ENCODE results near the gene DNAH12.
A peak's percentile ranks its signal among the peaks of the same experiment; 100 is the strongest.
"Not testable (repeated sequence)": the region's sequence is repeated elsewhere in the genome, so short reads cannot be mapped to it uniquely, and the experiment has no call there.

DNAH12 gene

DNA sequence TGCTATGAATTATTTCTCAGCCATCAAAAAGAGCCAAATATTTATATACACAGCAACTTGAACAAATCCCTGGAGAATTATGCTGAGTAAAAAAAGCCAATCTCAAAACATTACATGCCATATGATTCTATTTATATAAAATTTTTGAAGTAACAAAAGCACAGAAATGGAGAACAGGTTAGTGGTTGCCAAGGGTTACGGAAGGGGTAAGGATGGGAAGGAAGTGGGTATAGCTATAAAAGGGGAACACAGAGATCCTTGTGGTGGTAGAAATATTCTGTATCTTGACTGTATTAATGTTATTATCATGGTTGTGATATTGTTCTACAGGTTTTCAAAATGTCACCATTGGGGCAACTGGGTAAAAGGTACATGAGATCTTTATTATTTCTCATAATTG, 189.4 kb downstream of the DNAH12 start:
- no peaks in the 10 kb centered on the region for H3K27me3 Mint-ChIP-seq
- ATAC-seq (no peak), DNase-seq (no peak)
- no peaks in the 10 kb centered on the region for H3K9me3 Mint-ChIP-seq
- no peaks in the 10 kb centered on the region for H3K36me3 Mint-ChIP-seq (ENCODE audit: low read depth)
- H3K4me3 Mint-ChIP-seq = no peak overlapping the region
- H3K27ac Mint-ChIP-seq = no peak overlapping the region
- peaks cover 15% of the 10 kb centered on the region for H3K4me1 Mint-ChIP-seq

DNA sequence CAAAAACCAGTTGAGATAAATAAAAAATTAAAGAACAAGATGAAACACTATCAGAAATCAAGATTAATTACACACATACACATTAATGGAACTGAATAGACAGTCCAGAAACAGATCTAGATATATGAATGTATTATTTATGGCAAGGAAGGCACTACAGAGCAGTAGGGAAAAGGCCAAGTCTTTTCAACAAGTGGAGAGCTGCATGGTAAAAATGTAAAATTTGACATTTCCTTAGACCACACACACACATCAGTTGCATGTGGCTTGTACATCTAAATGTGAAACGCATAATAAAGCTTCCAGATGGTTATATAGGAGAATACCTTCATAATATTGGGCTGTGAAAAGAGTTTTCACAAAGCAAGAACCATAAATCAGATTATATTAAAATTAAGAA, 193.9 kb downstream of the DNAH12 start:
- Mint-ChIP-seq H3K9me3 (peaks cover 4% of the 10 kb centered on the region), H3K27ac (no peak overlapping the region), H3K36me3 (ENCODE audit: low read depth) (no peaks in the 10 kb centered on the region), H3K4me1 (peaks cover 15% of the 10 kb centered on the region), H3K27me3 (peaks cover 2% of the 10 kb centered on the region), H3K4me3 (no peak overlapping the region)
- peak; percentile 84 for ATAC-seq
- DNase-seq = no peak

DNA sequence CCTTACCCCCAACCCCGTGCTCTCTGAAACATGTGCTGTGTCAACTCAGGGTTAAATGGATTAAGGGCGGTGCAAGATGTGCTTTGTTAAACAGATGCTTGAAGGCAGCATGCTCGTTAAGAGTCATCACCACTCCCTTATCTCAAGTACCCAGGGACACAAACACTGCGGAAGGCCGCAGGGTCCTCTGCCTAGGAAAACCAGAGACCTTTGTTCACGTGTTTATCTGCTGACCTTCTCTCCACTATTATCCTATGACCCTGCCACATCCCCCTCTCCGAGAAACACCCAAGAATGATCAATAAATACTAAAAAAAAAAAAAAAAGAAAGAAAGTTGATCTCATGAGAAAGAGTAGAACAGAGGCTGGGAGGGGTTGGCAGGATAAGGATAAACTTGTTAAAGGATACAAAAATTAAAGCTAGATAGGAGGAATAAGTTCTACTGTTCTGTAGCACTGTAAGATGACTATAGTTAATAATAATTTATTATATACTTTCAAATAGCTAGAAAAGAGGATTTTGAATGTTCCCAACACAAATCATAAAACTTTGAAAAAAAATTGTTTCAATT, 205.0 kb downstream of the DNAH12 start:
- not testable (repeated sequence) for H3K36me3 Mint-ChIP-seq (ENCODE audit: low read depth); H3K27ac Mint-ChIP-seq; H3K27me3 Mint-ChIP-seq; DNase-seq; ATAC-seq; H3K4me1 Mint-ChIP-seq; H3K4me3 Mint-ChIP-seq; H3K9me3 Mint-ChIP-seq

DNA sequence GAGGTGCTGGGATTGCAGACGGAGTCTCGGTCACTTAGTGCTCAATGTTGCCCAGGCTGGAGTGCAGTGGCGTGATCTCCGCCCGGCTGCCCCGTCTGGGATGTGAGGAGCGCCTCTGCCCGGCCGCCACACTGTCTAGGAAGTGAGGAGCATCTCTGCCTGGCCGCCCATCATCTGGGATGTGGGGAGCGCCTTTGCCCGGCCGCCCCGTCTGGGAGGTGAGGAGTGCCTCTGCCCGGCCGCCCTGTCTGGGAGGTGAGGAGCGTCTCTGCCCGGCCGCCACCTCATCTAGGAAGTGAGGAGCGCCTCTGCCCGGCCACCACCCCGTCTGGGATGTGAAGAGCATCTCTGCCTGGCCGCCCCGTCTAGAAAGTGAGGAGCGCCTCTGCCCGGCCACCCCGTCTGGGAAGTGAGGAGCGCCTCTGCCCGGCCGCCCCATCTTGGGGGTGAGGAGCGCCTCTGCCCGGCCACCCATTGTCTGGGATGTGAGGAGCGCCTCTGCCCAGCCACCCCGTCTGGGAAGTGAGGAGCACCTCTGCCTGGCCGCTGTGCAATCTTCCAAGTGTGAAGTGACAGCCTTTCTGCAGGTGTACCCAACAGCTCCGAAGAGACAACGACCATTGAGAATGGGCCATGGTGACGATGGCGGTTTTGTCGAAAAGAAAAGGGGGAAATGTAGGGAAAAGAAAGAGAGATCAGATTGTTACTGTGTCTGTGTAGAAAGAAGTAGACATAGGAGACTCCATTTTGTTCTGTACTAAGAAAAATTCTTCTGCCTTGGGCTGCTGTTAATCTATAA, 205.7 kb downstream of the DNAH12 start:
- DNase-seq, H3K4me3 Mint-ChIP-seq, H3K27me3 Mint-ChIP-seq: not testable (repeated sequence)

DNA sequence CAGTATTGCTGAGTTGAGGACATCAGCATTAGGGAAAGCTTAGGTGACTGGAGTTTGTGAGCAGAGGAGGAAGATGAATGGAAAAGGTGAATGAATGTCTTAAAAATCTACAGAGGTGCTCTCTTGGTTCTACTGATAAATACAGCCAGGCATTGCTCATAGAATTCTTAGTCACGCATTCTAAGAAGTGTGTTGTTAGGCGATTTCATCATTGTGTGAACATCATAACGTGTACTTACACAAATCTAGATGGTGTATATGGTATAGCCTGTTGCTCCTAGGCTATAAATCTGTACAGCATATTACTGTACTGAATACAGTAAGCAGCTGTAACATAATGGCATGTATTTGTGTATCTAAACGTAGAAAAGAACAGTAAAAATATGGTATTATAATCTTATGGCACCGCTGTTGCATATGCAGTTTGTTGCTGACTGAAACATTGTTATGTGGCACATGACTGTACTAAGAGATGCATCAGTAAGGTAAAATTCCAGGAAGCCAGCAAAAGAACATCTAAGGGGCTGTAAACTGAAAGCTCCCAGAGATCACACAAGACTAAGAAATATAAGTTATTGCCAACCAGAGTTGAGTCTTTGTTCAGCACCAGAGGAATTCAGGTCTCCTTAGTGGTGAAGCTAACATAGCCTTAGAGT, 208.7 kb downstream of the DNAH12 start:
- Mint-ChIP-seq H3K4me3 (no peak overlapping the region), H3K27me3 (peaks cover 5% of the 10 kb centered on the region), H3K27ac (no peak overlapping the region), H3K4me1 (no peaks in the 10 kb centered on the region), H3K9me3 (no peaks in the 10 kb centered on the region), H3K36me3 (ENCODE audit: low read depth) (no peaks in the 10 kb centered on the region)
- no peak for ATAC-seq
- DNase-seq = no peak

More for the DNA sequence above, 205.7 kb downstream of the DNAH12 start:
- ATAC-seq; H3K9me3 Mint-ChIP-seq; H3K4me1 Mint-ChIP-seq; H3K36me3 Mint-ChIP-seq (ENCODE audit: low read depth); H3K27ac Mint-ChIP-seq: not testable (repeated sequence)

DNA sequence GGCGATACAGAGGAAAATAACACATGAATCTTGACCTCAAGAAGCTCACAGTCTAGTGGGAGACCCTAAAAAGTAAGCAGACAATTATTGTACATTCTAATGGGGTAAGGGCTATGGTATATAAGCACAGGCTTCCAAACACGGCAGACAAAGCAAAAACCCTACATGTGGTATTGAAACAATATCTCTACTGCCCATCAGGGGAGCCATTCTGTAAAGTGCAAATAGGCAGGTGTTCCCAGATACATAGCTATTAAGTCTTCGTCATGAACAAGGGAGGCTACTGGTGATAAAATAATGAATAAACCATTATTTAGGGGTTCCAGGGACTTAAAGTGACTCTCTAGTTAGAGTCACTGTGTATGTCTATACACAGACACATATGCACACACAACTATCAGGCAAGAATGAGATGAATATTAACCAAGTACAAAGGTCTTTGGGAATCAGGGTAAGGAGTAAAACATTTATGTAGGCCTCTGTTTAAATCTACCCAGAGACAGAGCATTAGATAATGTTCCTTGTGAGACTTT, 213.0 kb downstream of the DNAH12 start:
- DNase-seq (no peak), ATAC-seq (no peak)
- H3K4me1 Mint-ChIP-seq = no peaks in the 10 kb centered on the region
- no peak overlapping the region for H3K27ac Mint-ChIP-seq
- H3K36me3 Mint-ChIP-seq (ENCODE audit: low read depth) = no peaks in the 10 kb centered on the region
- peaks cover 3% of the 10 kb centered on the region for H3K9me3 Mint-ChIP-seq
- peaks cover 6% of the 10 kb centered on the region for H3K27me3 Mint-ChIP-seq
- no peak overlapping the region for H3K4me3 Mint-ChIP-seq

DNA sequence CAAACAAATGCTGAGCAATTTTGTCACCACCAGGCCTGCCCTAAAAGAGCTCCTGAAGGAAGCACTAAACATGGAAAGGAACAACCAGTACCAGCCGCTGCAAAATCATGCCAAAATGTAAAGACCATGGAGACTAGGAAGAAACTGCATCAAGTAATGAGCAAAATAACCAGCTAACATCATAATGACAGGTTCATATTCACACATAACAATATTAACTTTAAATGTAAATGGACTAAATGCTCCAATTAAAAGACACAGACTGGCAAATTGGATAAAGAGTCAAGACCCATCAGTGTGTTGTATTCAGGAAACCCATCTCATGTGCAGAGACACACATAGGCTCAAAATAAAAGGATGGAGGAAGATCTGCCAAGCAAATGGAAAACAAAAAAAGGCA, 217.6 kb downstream of the DNAH12 start:
- H3K27ac Mint-ChIP-seq; H3K4me3 Mint-ChIP-seq; H3K36me3 Mint-ChIP-seq (ENCODE audit: low read depth); ATAC-seq; H3K4me1 Mint-ChIP-seq; H3K9me3 Mint-ChIP-seq; DNase-seq; H3K27me3 Mint-ChIP-seq: not testable (repeated sequence)

DNA sequence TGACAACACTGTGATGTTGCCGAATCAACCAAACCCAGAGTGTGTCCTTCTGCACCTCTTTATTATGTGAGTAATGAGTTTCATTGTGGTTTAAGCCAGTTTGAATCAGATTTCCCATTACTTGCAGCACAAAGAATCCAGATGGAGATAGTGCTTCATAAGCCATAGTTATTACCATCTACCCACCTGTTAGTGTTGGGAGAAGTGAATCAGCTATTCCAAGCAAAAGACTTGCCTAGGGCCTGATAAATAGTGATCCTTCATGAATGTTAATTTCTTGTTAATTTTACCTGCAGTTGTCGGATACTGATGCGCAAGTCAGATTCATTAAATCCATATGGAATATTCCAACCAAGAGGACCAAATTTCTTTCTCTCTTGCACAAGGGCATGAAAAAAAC, 229.9 kb downstream of the DNAH12 start:
- peaks cover 5% of the 10 kb centered on the region for H3K9me3 Mint-ChIP-seq
- ATAC-seq (peak; percentile 43), DNase-seq (no peak)
- no peaks in the 10 kb centered on the region for H3K4me1 Mint-ChIP-seq
- no peak overlapping the region for H3K4me3 Mint-ChIP-seq
- H3K36me3 Mint-ChIP-seq (ENCODE audit: low read depth) = no peaks in the 10 kb centered on the region
- no peak overlapping the region for H3K27ac Mint-ChIP-seq
- H3K27me3 Mint-ChIP-seq = peaks cover 21% of the 10 kb centered on the region

DNA sequence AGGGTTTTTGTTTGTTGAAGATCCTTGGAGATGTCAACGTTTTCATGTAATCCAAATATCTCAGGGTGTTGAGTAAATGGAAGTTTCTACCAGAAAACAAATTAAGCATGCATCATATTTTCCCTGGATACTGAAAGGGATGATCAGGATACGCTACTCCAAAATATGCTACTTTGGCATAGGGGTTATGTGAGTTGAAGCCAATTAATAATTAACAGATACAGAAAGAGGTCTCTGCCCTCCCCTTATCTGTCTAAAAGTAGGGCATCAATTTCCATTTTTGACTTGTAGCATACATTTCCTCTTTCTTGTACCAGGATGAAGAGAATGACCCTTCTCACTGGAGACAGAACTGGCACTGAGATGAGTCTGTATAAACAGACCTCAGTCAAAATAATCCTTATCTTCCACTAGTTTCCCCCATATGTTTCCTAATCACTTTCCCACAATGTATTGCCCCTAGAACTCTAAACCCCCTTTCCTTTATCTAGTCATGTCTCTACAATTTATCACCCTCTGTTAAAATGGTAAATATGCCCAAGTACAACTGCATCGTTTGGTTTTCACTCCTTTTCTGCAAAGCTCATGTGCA, 234.3 kb downstream of the DNAH12 start:
- no peak overlapping the region for H3K27ac Mint-ChIP-seq
- H3K9me3 Mint-ChIP-seq = no peaks in the 10 kb centered on the region
- no peaks in the 10 kb centered on the region for H3K27me3 Mint-ChIP-seq
- H3K4me1 Mint-ChIP-seq = no peaks in the 10 kb centered on the region
- H3K4me3 Mint-ChIP-seq = no peak overlapping the region
- H3K36me3 Mint-ChIP-seq (ENCODE audit: low read depth) = no peaks in the 10 kb centered on the region
- DNase-seq (no peak), ATAC-seq (no peak)

DNA sequence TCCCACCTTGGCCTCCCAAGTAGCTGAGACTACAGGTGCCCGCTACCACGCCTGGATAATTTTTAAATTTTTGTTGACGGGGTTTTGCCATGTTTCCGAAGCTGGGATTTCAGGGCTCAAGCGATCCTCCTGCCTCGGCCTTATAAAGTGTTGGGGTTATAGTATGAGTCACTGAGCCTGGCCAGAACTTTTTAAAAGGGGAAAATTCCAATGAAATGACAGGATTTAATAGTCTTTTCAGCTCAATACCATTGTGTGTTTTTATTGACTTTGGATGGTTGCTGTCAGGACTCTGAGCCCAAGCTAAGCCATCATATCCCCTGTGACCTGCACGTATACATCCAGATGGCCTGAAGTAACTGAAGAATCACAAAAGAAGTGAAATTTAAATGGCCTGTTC, 240.6 kb downstream of the DNAH12 start:
- not testable (repeated sequence) for H3K4me3 Mint-ChIP-seq

DNA sequence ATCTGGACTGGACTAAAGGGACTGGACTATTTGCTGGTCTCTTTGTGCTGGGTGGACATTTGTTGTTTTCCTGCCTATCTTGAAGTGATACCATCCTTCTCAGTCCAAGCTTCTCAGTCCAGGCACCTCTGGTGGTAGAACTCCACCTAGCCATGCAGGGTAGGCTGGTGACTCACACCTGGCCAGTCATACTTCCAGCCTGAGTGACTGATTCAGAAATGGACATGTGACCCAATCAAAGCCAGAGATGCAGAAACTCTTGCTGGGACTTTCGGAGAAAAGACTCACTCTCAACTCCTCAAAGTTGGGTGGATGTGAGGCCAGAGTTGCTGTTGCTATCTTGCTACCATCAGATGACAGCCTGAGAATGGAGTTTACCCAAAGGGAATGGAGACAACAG, 246.1 kb downstream of the DNAH12 start:
- H3K27ac Mint-ChIP-seq = no peak overlapping the region
- no peaks in the 10 kb centered on the region for H3K4me1 Mint-ChIP-seq
- ATAC-seq (peak; percentile 63), DNase-seq (no peak)
- H3K4me3 Mint-ChIP-seq = no peak overlapping the region
- no peaks in the 10 kb centered on the region for H3K36me3 Mint-ChIP-seq (ENCODE audit: low read depth)
- no peaks in the 10 kb centered on the region for H3K9me3 Mint-ChIP-seq
- peaks cover 15% of the 10 kb centered on the region for H3K27me3 Mint-ChIP-seq

More for the DNA sequence above, 240.6 kb downstream of the DNAH12 start:
- H3K9me3 Mint-ChIP-seq; H3K27ac Mint-ChIP-seq; H3K27me3 Mint-ChIP-seq; ATAC-seq; H3K4me1 Mint-ChIP-seq; H3K36me3 Mint-ChIP-seq (ENCODE audit: low read depth); DNase-seq: not testable (repeated sequence)

DNA sequence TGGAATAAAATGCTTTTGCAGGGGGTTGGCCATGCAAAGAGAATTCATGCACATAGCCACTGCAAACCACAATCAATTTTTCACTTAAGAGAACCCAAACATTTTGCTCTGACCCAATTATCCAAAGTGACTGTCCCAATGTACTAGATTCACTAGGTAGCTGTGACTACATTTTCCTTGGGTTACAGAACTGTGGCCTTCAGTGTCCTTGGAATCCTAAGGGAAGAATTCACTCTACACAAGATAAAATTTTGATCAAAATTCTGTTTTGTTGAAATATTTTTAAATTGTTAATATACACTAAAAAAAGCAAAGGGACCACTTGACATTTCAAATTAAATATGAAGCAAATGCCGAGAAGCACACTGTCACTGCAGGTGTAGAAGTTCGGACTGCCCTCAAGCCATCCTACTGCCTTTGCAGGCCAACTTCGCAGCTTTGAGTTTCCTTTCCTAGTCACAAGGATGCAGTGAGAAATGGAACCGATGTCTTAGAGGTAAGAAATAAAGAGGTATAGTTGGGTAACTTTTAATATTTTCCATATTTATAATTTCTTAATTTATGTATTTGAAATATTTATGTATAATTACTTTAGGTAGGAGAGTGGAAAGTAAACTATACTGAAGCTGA, 251.1 kb downstream of the DNAH12 start:
- Mint-ChIP-seq H3K9me3 (no peaks in the 10 kb centered on the region), H3K4me1 (no peaks in the 10 kb centered on the region), H3K4me3 (no peak overlapping the region), H3K27me3 (peaks cover 14% of the 10 kb centered on the region), H3K27ac (no peak overlapping the region), H3K36me3 (ENCODE audit: low read depth) (no peaks in the 10 kb centered on the region)
- no peak for ATAC-seq
- DNase-seq = no peak

DNA sequence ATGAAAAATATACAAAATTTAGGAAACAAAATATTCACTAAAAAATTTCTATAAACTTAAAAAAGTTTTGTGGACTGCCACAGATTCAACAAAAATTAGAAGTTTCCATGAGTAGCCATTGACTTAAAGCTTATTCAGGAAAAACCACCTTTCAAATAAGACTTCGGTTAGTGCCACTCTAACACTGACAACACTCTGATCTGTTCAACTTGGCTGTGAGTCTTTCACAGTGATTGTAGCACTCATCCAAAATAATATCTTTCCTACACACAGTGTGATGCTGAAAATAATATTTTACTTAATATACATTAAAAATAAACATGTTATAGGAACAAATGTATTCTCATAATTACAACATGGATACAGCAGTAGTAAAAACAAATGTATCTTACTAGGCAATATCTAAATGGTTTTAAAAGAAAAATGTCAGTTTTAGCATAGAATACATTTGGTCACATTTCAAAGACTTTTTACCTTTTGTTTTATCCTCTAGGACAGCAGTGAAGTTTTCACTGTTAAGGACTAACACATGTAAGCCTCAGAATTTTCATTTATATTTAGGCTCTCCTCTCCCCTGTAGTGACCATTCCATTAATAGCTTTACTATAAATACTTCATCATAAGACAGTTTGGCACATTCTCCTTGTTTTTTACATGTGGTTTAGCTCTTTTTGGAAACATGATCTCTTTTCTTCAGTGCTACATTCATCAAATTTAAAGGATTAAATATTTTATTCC, 251.8 kb downstream of the DNAH12 start, which contains the start of gene ASB14:
Gene ASB14, minus strand, starts transcription at position 527 of the 738 bp plus-strand sequence. CDS start 652 bp downstream, outside the sequence.
- DNase-seq = no peak
- Mint-ChIP-seq H3K27me3 (peaks cover 14% of the 10 kb centered on the region), H3K4me3 (no peak within 1 kb of the TSS), H3K9me3 (no peaks in the 10 kb centered on the region), H3K27ac (no peak within 1 kb of the TSS), H3K4me1 (no peaks in the 10 kb centered on the region), H3K36me3 (ENCODE audit: low read depth) (no peaks in the 10 kb centered on the region)
- ATAC-seq = no peak

DNA sequence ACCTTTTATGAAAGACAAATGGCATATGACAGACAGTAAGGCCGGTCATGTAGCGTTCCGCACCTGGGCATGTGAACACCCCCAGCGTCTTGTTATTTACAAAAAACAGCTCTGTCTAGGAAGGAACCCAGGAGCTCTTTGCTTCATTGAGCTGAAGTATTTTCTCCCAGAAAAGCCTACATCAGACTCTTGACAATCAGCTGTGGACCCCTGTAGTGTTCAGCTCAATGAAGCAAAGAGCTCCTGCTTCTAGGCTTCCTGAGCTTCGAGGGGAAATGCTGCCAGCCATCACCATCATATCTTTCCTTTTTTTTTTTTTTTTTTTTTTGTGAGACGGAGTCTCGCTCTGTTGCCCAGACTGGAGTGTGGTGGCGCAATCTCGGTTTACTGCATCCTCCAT, 255.7 kb downstream of the DNAH12 start:
- Mint-ChIP-seq H3K27ac (no peak overlapping the region), H3K27me3 (peaks cover 6% of the 10 kb centered on the region), H3K36me3 (ENCODE audit: low read depth) (no peaks in the 10 kb centered on the region), H3K4me3 (no peak overlapping the region), H3K4me1 (no peaks in the 10 kb centered on the region), H3K9me3 (no peaks in the 10 kb centered on the region)
- no peak for ATAC-seq
- no peak for DNase-seq
